ENCODE measurements around the gene SLC2A13.

SLC2A13 gene

DNA sequence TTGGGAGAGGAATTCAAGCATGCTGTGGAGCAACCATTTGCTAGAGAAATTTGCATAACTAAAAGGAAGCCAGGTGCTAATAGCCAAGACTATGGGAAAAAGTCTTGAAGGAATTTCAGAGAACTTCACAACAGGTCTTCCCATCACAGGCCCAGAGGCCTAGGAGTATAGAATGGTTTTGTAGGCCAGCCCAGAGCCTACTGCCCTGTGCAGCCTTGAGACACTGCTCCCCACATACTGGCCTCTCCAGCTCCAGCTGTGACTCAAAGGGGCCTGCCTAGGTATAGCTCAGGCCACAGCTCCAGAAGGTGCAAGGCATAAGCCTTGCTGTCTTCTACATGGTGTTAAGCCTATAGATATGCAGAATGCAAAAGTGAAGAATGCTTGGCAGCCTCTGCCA is 227.1 kb downstream of the SLC2A13 start:
- no peak overlapping the region for H3K4me3 ChIP-seq (ENCODE audit: severe bottlenecking)
- TF ChIP-seq, protein P1, sequence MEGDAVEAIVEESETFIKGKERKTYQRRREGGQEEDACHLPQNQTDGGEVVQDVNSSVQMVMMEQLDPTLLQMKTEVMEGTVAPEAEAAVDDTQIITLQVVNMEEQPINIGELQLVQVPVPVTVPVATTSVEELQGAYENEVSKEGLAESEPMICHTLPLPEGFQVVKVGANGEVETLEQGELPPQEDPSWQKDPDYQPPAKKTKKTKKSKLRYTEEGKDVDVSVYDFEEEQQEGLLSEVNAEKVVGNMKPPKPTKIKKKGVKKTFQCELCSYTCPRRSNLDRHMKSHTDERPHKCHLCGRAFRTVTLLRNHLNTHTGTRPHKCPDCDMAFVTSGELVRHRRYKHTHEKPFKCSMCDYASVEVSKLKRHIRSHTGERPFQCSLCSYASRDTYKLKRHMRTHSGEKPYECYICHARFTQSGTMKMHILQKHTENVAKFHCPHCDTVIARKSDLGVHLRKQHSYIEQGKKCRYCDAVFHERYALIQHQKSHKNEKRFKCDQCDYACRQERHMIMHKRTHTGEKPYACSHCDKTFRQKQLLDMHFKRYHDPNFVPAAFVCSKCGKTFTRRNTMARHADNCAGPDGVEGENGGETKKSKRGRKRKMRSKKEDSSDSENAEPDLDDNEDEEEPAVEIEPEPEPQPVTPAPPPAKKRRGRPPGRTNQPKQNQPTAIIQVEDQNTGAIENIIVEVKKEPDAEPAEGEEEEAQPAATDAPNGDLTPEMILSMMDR (IDR thresholded peaks at IDR 0.05; ENCODE audit: poor library complexity, severe bottlenecking): no peak
- no peak overlapping the region for H3K27ac ChIP-seq (ENCODE audit: poor library complexity, severe bottlenecking)
- H3K36me3 ChIP-seq (ENCODE audit: low read depth): no peaks in the 10 kb centered on the region
- ATAC-seq (ENCODE audit: low read depth) (no peak), DNase-seq (ENCODE audit: low spot score) (no peak)
- no peaks in the 10 kb centered on the region for H3K4me1 ChIP-seq (ENCODE audit: insufficient read depth, poor library complexity, severe bottlenecking)
- H3K27me3 ChIP-seq (ENCODE audit: insufficient read depth, poor library complexity, severe bottlenecking): no peaks in the 10 kb centered on the region
- H3K9me3 ChIP-seq (ENCODE audit: severe bottlenecking): no peaks in the 10 kb centered on the region

DNA sequence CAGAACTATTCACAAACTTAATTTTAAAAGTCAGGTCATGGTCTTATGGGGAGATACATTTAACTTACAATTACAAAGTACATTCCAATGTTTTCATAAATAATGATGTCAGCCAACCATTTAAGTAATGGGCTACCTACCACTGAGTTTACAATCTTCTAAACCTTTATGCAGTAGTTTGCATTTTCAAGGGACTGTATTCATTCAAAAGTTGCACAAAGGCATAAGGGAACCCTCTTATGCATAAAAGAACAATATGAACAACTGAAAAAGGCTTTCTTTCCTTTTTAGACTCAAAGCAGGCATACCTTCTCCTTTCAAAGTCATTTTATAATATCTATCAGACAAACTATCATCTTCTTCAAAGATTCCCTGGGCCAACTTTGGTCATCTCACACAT is 230.2 kb downstream of the SLC2A13 start:
- Histone ChIP-seq H3K4me3 (ENCODE audit: severe bottlenecking) (no peak overlapping the region), H3K27ac (ENCODE audit: poor library complexity, severe bottlenecking) (no peak overlapping the region), H3K9me3 (ENCODE audit: severe bottlenecking) (no peaks in the 10 kb centered on the region), H3K36me3 (ENCODE audit: low read depth) (no peaks in the 10 kb centered on the region), H3K4me1 (ENCODE audit: insufficient read depth, poor library complexity, severe bottlenecking) (no peaks in the 10 kb centered on the region), H3K27me3 (ENCODE audit: insufficient read depth, poor library complexity, severe bottlenecking) (no peaks in the 10 kb centered on the region)
- DNase-seq (ENCODE audit: low spot score) (no peak), ATAC-seq (ENCODE audit: low read depth) (no peak)
- TF ChIP-seq, protein P1 (IDR thresholded peaks at IDR 0.05; ENCODE audit: poor library complexity, severe bottlenecking): no peak

DNA sequence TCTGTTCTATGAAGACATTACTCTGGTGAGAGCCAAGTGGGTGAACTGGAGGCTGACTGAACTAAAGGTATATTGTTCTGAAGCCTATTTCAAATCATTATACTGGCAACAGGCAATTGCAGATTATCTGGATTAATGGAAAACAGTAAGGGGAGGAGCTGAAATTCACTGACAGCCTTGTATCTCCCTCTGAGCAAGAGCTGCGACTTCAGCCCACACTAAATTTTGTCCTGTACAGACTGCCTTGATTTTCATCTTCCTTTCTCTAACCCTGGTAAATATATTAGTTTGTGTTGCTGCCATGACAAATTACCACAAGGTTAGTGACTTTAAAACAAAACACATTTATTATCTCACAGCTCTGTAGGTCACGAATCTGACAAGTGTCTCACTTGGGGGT is 231.1 kb downstream of the SLC2A13 start:
- no peaks in the 10 kb centered on the region for H3K36me3 ChIP-seq (ENCODE audit: low read depth)
- H3K4me3 ChIP-seq (ENCODE audit: severe bottlenecking): no peak overlapping the region
- ATAC-seq (ENCODE audit: low read depth): no peak
- no peak for DNase-seq (ENCODE audit: low spot score)
- no peaks in the 10 kb centered on the region for H3K4me1 ChIP-seq (ENCODE audit: insufficient read depth, poor library complexity, severe bottlenecking)
- H3K27ac ChIP-seq (ENCODE audit: poor library complexity, severe bottlenecking): no peak overlapping the region
- no peaks in the 10 kb centered on the region for H3K9me3 ChIP-seq (ENCODE audit: severe bottlenecking)
- TF ChIP-seq, protein P1 (IDR thresholded peaks at IDR 0.05; ENCODE audit: poor library complexity, severe bottlenecking): no peak
- no peaks in the 10 kb centered on the region for H3K27me3 ChIP-seq (ENCODE audit: insufficient read depth, poor library complexity, severe bottlenecking)

DNA sequence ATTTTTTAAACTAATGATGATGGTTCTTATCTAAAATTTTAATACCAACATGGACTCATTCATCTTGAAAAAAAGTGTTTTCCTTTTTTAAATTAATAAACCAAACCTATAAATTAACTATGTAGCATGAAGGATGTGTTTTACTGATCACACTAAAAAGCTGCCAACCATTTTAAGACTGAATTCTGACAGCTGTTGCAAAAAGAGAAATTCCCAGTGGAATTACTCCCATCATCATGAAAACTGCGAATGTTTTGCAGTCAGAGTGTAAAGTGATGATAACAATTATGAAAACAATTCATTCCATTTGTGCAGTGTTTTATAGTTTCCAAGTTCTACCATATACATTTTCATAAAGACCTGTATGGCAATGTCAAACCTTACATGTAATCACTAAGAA is 232.8 kb downstream of the SLC2A13 start:
- no peaks in the 10 kb centered on the region for H3K27me3 ChIP-seq (ENCODE audit: insufficient read depth, poor library complexity, severe bottlenecking)
- DNase-seq (ENCODE audit: low spot score) (no peak), ATAC-seq (ENCODE audit: low read depth) (no peak)
- H3K4me3 ChIP-seq (ENCODE audit: severe bottlenecking): no peak overlapping the region
- no peaks in the 10 kb centered on the region for H3K9me3 ChIP-seq (ENCODE audit: severe bottlenecking)
- no peak overlapping the region for H3K27ac ChIP-seq (ENCODE audit: poor library complexity, severe bottlenecking)
- no peaks in the 10 kb centered on the region for H3K4me1 ChIP-seq (ENCODE audit: insufficient read depth, poor library complexity, severe bottlenecking)
- no peaks in the 10 kb centered on the region for H3K36me3 ChIP-seq (ENCODE audit: low read depth)
- TF ChIP-seq, protein P1 (IDR thresholded peaks at IDR 0.05; ENCODE audit: poor library complexity, severe bottlenecking): no peak

DNA sequence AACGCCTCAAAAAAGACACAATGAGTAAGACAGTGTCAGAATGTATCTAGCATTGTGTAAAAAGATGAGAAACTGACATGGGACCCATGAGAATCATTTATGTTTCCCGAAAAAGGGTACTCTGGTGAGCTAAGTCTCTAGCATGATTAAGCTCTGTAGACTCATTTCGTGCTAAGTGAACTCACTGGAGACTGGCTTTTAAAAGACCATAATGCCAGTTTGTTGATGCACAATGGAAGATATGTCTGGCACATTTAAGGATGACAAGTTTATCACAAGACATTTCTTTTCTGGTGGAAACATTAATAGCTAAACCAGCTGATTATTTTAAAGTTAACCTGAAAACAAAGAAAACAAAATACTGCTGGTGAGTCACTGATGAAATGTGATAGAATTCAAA is 233.5 kb downstream of the SLC2A13 start:
- Histone ChIP-seq H3K27me3 (ENCODE audit: insufficient read depth, poor library complexity, severe bottlenecking) (no peaks in the 10 kb centered on the region), H3K4me3 (ENCODE audit: severe bottlenecking) (no peak overlapping the region), H3K27ac (ENCODE audit: poor library complexity, severe bottlenecking) (no peak overlapping the region), H3K9me3 (ENCODE audit: severe bottlenecking) (no peaks in the 10 kb centered on the region), H3K36me3 (ENCODE audit: low read depth) (no peaks in the 10 kb centered on the region), H3K4me1 (ENCODE audit: insufficient read depth, poor library complexity, severe bottlenecking) (no peaks in the 10 kb centered on the region)
- TF ChIP-seq, protein P1 (IDR thresholded peaks at IDR 0.05; ENCODE audit: poor library complexity, severe bottlenecking): no peak
- ATAC-seq (ENCODE audit: low read depth): no peak
- DNase-seq (ENCODE audit: low spot score): no peak
